Adrenal gland (tissue), 5 donors: ENCODE data around the gene TNFSF11.

Experiments
- POLR2A ChIP-seq, 2 donors: fragments of 450-650 bp; IDR thresholded peaks; one replicate each; pipeline ENCODE4 v1.6.1; 2017; ENCODE audit warnings: antibody characterized with exemption in 2 of 2, mild to moderate bottlenecking in 2 of 2, moderate library complexity in 1 of 2
- TF ChIP-seq, protein P1 (sequence below), 6 experiments: fragments of 450-650 bp in 4 of 6; fragments of 200-600 bp in 2 of 6; sonication (generic) in 1 of 6; IDR thresholded peaks; 1 replicate in 5 of 6; 2 replicates in 1 of 6; pipeline versions ENCODE4 v1.5.1 to v1.8.0; 2016 to 2021; ENCODE audit warnings: antibody characterized with exemption in 6 of 6, mild to moderate bottlenecking in 2 of 6, moderate library complexity in 1 of 6
- donor health status: DM: no; HTN: no; CAD: no.

DNA sequence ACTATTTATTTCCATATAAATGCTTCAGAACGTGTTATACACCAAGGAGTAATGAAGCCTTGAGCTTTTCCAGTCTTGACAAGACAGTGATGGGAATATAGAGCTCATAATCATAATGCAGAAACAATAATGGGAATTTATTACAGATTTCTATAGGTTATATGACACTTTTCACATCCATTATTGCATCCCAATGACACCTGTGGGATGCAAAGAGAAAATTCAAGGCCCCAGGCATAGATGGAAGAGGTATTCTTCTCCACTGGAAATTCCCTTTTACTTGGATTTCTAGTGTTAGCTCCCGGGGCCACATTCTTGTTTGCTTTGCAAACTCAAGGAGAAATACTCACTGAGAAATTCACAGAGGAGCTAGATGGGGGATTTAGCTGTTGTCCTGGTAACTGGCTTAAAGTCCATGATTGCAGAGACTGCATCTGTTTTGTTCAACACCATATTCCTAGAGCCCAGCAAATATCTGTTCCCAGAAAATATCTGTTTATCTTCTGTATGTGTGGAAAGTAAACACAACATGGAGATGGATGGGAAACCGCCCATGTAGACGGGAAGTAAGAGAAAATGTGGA is 30.6 kb upstream of the TNFSF11 start:
- TF ChIP-seq, protein P1, sequence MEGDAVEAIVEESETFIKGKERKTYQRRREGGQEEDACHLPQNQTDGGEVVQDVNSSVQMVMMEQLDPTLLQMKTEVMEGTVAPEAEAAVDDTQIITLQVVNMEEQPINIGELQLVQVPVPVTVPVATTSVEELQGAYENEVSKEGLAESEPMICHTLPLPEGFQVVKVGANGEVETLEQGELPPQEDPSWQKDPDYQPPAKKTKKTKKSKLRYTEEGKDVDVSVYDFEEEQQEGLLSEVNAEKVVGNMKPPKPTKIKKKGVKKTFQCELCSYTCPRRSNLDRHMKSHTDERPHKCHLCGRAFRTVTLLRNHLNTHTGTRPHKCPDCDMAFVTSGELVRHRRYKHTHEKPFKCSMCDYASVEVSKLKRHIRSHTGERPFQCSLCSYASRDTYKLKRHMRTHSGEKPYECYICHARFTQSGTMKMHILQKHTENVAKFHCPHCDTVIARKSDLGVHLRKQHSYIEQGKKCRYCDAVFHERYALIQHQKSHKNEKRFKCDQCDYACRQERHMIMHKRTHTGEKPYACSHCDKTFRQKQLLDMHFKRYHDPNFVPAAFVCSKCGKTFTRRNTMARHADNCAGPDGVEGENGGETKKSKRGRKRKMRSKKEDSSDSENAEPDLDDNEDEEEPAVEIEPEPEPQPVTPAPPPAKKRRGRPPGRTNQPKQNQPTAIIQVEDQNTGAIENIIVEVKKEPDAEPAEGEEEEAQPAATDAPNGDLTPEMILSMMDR (IDR thresholded peaks at IDR 0.05) = no peak
- no peak for TF ChIP-seq POLR2A (IDR thresholded peaks at IDR 0.05)
